HFFc6 (cell line): ENCODE data around the gene SUCNR1. TPM values are rescaled to one million over a fixed set of nuclear protein-coding genes. Genes with fewer than 3 reads are reported as not detected.

Experiments used
- DNase-seq: peaks from one replicate; pipeline ENCODE4 v3.0.0-alpha.2; 2018
- H3K27ac Mint-ChIP-seq: 2 replicates; pipeline ENCODE4 v1.8.0; 2020; ENCODE audit warnings: mild to moderate bottlenecking, mixed read lengths
- H3K27me3 Mint-ChIP-seq: 2 replicates; pipeline ENCODE4 v1.8.0; 2021; ENCODE audit warnings: mild to moderate bottlenecking, moderate library complexity, mixed read lengths; ENCODE audit not compliant: insufficient read depth
- H3K36me3 Mint-ChIP-seq: 2 replicates; pipeline ENCODE4 v1.8.0; 2021; ENCODE audit warnings: low read depth, mixed read lengths
- H3K4me1 Mint-ChIP-seq: 2 replicates; pipeline ENCODE4 v1.8.0; 2020; ENCODE audit warnings: low read depth, mixed read lengths
- H3K4me3 Mint-ChIP-seq: 2 replicates; pipeline ENCODE4 v1.8.0; 2020; ENCODE audit warnings: mild to moderate bottlenecking, moderate library complexity, mixed read lengths
- H3K9me3 Mint-ChIP-seq: 2 replicates; pipeline ENCODE4 v1.8.0; 2020; ENCODE audit warnings: mild to moderate bottlenecking, mixed read lengths
- total RNA-seq, 6 experiments: library from RNA; stranded (reverse); fragmentation: NEBNext Ultra II Directional; extraction: Animal tissue kit (Norgen Biotek cat#: 25700); gene quantifications; 2 replicates in 1 of 6; 3 replicates in 5 of 6; pipeline ENCODE4 v1.2.3, GENCODE V29; 2021
- TF ChIP-seq, protein P1 (sequence below): fragments of 200-600 bp; sonication (generic); IDR thresholded peaks from 2 replicates; pipeline ENCODE4 v1.5.0; 2021; ENCODE audit warnings: antibody characterized with exemption, mild to moderate bottlenecking

SUCNR1 gene
- total RNA-seq, 6 experiments from 2014 or later: not detected

DNA sequence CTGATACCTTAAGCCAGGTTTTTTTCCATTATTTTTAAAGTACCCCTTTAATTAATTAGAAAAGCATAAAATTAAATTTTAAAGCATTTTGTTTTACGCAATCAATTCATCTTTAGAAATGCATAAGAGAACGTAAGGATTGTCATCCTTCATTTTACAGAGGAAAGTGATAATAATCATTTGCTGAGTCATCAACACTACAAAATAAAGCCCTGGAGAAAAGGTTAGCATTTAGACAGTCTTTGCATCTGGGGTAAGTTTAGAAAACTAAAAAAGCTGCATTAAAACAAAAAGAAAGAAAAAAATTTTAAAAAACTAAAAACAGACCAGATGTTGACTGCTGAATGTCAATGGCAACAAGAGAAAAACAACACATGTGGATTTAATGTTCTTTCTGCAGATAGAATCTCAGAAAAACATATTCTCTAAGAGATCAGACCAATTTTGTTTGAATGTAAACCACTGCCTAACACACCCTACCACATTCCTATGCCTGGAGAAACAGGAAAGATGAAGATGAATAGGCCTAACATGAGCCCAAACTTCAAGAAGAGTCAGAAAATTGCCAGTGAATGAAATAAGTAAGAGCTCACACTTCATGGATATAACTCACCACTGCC is 59.9 kb downstream of the SUCNR1 start:
- Mint-ChIP-seq H3K36me3 (no peaks in the 10 kb centered on the region), H3K27me3 (no peaks in the 10 kb centered on the region), H3K4me3 (no peak overlapping the region; the same call in 1 of the 2 replicates), H3K27ac (peak overlapping the region; percentile 81), H3K9me3 (no peaks in the 10 kb centered on the region), H3K4me1 (peaks cover 46% of the 10 kb centered on the region)
- TF ChIP-seq, protein P1, sequence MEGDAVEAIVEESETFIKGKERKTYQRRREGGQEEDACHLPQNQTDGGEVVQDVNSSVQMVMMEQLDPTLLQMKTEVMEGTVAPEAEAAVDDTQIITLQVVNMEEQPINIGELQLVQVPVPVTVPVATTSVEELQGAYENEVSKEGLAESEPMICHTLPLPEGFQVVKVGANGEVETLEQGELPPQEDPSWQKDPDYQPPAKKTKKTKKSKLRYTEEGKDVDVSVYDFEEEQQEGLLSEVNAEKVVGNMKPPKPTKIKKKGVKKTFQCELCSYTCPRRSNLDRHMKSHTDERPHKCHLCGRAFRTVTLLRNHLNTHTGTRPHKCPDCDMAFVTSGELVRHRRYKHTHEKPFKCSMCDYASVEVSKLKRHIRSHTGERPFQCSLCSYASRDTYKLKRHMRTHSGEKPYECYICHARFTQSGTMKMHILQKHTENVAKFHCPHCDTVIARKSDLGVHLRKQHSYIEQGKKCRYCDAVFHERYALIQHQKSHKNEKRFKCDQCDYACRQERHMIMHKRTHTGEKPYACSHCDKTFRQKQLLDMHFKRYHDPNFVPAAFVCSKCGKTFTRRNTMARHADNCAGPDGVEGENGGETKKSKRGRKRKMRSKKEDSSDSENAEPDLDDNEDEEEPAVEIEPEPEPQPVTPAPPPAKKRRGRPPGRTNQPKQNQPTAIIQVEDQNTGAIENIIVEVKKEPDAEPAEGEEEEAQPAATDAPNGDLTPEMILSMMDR: no peak
- DNase-seq: peak; percentile 55

Other genes starting within 250 kb of the SUCNR1 start
- gene AADACL2, start 139.7 kb upstream of the SUCNR1 start, total RNA-seq: not detected
- gene AADAC, start 59.5 kb upstream of the SUCNR1 start, total RNA-seq: not detected